RWPE2 (cell line): ENCODE data around the gene PKNOX2.

Experiments
- ATAC-seq: fragments of 200-7000 bp; cut with Tn5 transposase; 3 replicates; pipeline ENCODE4 v1.9.1; 2021; ENCODE audit warnings: low read depth
- DNase-seq: peaks from one replicate; pipeline ENCODE4 v3.0.0-alpha.2; 2020; ENCODE audit warnings: low spot score
- H3K27ac ChIP-seq: fragments of 450-650 bp; 2 replicates; pipeline ENCODE4 v1.5.1; 2017; ENCODE audit warnings: mild to moderate bottlenecking; ENCODE audit not compliant: poor library complexity, severe bottlenecking
- H3K27me3 ChIP-seq: fragments of 250-450 bp; sonication (Bioruptor Pico); 2 replicates; pipeline ENCODE4 v1.5.1; 2021; ENCODE audit warnings: mild to moderate bottlenecking, moderate library complexity; ENCODE audit not compliant: insufficient read depth, poor library complexity, severe bottlenecking
- H3K36me3 ChIP-seq: fragments of 250-450 bp; sonication (Bioruptor Pico); 2 replicates; pipeline ENCODE4 v1.5.1; 2020; ENCODE audit warnings: low read depth, mild to moderate bottlenecking, moderate library complexity
- H3K4me1 ChIP-seq: fragments of 250-450 bp; sonication (Bioruptor Pico); 2 replicates; pipeline ENCODE4 v1.5.1; 2021; ENCODE audit warnings: mild to moderate bottlenecking, moderate library complexity; ENCODE audit not compliant: insufficient read depth, poor library complexity, severe bottlenecking
- H3K4me3 ChIP-seq: fragments of 250-450 bp; sonication (Bioruptor Pico); 2 replicates; pipeline ENCODE4 v1.5.1; 2021; ENCODE audit warnings: mild to moderate bottlenecking, moderate library complexity; ENCODE audit not compliant: severe bottlenecking
- H3K9me3 ChIP-seq: fragments of 250-450 bp; sonication (Bioruptor Pico); 2 replicates; pipeline ENCODE4 v1.5.1; 2021; ENCODE audit warnings: mild to moderate bottlenecking, moderate library complexity; ENCODE audit not compliant: severe bottlenecking
- CTCF ChIP-seq: fragments of 450-650 bp; IDR thresholded peaks from one replicate; pipeline ENCODE4 v1.5.1; 2017; ENCODE audit warnings: mild to moderate bottlenecking, moderate library complexity; ENCODE audit not compliant: poor library complexity, severe bottlenecking

Gene PKNOX2

DNA sequence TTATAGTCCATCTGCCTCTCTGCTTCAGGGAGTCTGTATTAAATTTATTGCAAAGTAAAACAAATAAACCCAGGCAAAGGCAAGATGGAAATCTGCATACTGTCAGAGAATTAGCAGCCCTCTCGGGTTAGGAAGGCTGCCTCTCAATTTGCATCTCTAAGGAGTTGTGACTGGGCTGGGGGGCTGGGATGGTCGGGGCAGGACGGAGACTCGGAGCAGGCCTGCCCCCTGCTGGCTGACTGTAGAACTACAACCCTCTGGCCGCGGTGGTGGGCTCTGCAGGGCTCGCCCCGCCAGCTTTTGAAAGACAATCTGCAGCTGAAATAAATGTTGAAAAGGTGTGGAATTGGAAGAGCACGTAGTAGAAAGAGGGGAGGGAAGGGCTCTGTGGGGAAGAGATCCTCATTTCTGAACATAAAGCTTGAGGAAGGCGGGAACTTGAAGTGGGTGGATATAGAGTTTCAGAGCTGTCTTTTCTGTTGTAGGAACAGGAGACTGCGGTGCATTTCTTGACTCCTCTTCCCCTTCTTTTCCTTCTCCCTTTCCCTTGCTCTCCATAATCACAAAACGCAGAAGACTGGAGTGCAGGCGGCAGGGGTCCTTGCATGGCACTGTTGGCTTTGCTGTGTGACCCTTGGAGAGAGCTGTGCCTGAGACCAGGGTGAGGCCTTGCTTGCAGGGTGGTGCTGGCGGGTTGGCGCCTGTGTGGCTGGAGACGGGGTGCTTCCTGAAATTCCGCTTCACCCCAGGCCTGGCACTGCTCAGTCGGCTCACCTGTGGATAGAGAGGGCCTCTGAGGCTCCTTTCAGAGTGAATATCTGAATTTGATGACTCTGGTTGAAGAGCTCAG, 22.6 kb upstream of the PKNOX2 start:
- Histone ChIP-seq H3K27ac (no peak overlapping the region), H3K9me3 (no peaks in the 10 kb centered on the region), H3K36me3 (no peaks in the 10 kb centered on the region), H3K4me1 (no peaks in the 10 kb centered on the region), H3K27me3 (no peaks in the 10 kb centered on the region), H3K4me3 (no peak overlapping the region)
- ATAC-seq (peak; percentile 80), DNase-seq (no peak)
- TF ChIP-seq CTCF = peak; percentile 93

DNA sequence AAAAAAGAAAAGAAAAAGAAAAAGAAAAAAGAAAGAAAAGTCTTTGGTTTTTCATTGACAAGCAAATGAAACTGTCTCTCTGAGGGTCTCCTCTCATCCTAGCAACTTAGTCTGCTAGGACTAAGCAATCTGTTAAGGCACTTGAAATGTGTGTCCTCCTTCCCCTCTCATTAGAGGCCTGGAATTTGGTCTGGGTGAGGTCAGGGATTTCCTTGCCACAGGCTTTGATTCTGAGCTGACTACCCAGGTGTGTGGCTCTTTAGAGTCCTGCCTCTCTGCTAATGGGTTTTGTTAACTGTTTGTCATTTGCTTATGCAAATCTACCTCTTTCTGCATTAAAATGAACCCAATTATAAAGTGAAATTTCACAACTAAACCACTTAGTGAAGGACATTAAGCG, 18.3 kb upstream of the PKNOX2 start:
- no peaks in the 10 kb centered on the region for H3K27me3 ChIP-seq
- no peaks in the 10 kb centered on the region for H3K36me3 ChIP-seq
- TF ChIP-seq CTCF = no peak
- DNase-seq (no peak), ATAC-seq (no peak)
- H3K9me3 ChIP-seq = no peaks in the 10 kb centered on the region
- H3K4me1 ChIP-seq = no peaks in the 10 kb centered on the region
- no peak overlapping the region for H3K27ac ChIP-seq
- H3K4me3 ChIP-seq = no peak overlapping the region

DNA sequence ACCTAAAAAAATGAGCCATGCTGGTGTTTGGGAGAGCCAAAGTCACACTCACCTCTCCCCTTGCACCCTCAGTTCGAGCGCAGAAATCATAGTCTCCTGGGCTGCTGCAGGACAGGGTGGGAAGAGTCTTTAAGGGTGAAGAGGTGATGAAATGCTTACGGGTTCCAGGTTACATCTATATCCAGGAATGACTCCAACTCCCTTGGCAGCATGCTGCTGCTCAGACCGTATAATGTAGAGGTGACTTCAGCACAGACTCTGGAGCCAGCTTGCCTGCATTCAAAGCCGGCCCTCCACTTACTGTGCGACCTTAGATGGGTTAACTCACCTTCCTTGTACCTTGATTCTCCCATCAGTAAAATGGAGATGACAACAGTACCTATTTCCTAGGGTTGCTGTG, 17.3 kb upstream of the PKNOX2 start:
- H3K27ac ChIP-seq = no peak overlapping the region
- H3K27me3 ChIP-seq = no peaks in the 10 kb centered on the region

DNA sequence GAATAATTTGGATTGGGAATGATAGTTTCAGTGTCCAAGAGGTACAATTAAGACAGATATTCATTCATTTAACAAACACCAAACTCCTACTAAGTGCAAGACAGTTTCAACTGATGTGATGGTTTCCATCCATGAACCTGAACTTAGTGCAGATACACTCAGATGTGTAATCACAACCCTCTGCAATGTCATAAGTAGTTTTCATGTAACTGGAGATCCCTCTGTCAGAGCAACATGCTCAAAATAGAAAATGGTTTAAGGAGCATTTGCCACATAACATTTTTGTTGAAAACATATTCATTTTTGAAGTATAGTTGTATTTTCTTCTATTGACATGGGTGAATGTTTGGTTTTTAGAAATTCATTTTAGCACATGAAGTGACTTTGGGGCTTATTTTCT, 16.5 kb upstream of the PKNOX2 start:
- no peak overlapping the region for H3K27ac ChIP-seq
- no peak overlapping the region for H3K4me3 ChIP-seq
- H3K27me3 ChIP-seq = no peaks in the 10 kb centered on the region
- H3K4me1 ChIP-seq = no peaks in the 10 kb centered on the region
- no peaks in the 10 kb centered on the region for H3K36me3 ChIP-seq
- DNase-seq (no peak), ATAC-seq (no peak)
- TF ChIP-seq CTCF = no peak
- no peaks in the 10 kb centered on the region for H3K9me3 ChIP-seq

More for the DNA sequence above, 17.3 kb upstream of the PKNOX2 start:
- DNase-seq = no peak
- H3K36me3 ChIP-seq = no peaks in the 10 kb centered on the region
- no peaks in the 10 kb centered on the region for H3K9me3 ChIP-seq
- no peak for ATAC-seq
- TF ChIP-seq CTCF = no peak
- no peak overlapping the region for H3K4me3 ChIP-seq
- no peaks in the 10 kb centered on the region for H3K4me1 ChIP-seq

DNA sequence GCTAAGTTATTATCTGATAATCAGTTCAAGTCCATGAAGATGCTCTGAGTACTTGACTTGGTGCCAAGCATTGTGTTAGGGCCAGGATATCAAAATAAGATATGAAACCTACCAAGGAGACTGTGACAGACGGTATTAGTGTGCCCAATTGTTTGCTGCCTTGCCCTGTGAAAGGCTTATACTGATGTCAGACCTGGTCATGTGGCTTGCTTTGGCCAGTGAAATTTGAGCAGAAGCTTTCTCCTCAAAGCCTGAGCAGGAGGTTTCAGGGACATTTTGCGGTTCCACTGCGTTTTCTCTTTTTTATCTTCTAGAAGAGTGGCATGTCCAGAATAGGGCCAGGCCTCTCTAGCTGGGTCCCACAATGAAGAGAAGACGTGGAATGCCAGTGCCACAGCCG, 15.8 kb upstream of the PKNOX2 start:
- Histone ChIP-seq H3K4me1 (no peaks in the 10 kb centered on the region), H3K9me3 (no peaks in the 10 kb centered on the region), H3K36me3 (no peaks in the 10 kb centered on the region), H3K27me3 (no peaks in the 10 kb centered on the region), H3K27ac (no peak overlapping the region), H3K4me3 (no peak overlapping the region)
- TF ChIP-seq CTCF = no peak
- ATAC-seq (no peak), DNase-seq (no peak)
